HEK293T (cell line): ENCODE data around the gene XKR3.
"Not testable (repeated sequence)": the region's sequence is repeated elsewhere in the genome, so short reads cannot be mapped to it uniquely, and the experiment has no call there.

Source experiments
- CTCF ChIA-PET: fragments of 350-600 bp; formaldehyde crosslinking; extraction: SDS; loops from one replicate; lab custom pipeline; 2021; ENCODE audit warnings: antibody characterized with exemption, inconsistent platforms; lab: Yijun Ruan, JAX
- POLR2A ChIA-PET: fragments of 350-600 bp; formaldehyde crosslinking; extraction: SDS; loops from one replicate; lab custom pipeline; 2020; ENCODE audit warnings: antibody characterized with exemption, inconsistent platforms; lab: Yijun Ruan, JAX
- DNase-seq: peaks from one replicate; pipeline ENCODE4 v3.0.0; 2012; ENCODE audit warnings: mixed read lengths; ENCODE audit errors: extremely low spot score

The XKR3 gene

DNA sequence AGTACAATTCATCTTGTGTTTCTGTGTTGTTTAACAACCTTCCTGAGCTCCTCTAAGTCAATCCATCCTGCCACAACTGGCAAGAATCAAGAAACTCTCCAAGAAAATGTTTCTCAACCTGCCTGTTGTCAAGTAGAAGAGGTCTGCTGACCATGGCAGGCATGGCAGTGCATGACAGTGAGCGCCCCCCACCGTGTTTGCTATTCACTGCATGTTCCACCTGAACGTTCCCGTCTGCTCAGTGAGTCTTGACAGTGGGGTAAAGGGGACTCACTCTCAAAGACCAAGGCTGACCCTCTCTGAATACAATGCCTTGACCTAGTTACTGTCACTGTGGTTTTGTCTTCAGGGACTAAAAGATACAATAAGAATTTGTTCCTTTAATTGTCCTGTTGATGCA, 75.9 kb downstream of the XKR3 start:
- DNase-seq, POLR2A ChIA-PET, CTCF ChIA-PET: not testable (repeated sequence)

- POLR2A ChIA-PET, DNase-seq, CTCF ChIA-PET: not testable (repeated sequence)
Measured at GRCh38 chr22:16748160-16748929, 76.9 kb downstream of the XKR3 start.

GRCh38 chr22:16747266-16748159, 77.7 kb downstream of the XKR3 start:
- DNase-seq, POLR2A ChIA-PET, CTCF ChIA-PET: not testable (repeated sequence)

DNA sequence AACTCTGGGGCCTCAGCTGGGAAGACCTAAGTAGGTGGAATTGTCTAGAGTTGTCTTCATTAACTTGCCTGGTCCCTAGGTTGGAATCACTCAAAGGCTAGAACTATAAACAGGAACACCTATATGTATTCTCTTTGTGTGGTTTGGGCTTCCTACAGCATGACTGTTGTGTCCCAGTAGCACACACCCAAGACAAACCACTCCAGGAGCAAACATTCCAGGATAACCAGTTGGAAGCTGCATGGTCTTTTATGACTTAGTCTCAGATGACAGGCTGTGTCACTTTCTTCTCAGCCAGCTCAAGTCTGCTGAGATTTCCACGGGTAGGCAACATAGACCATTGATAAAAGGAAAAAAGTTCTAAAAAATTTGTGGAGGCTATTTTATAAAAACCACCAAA, 90.9 kb downstream of the XKR3 start:
- CTCF ChIA-PET, DNase-seq, POLR2A ChIA-PET: not testable (repeated sequence)
